Hematopoietic multipotent progenitor cell treated with erythropoietin and hydrocortisone succinate and interleukin-3 and kit ligand, for 6 days (in vitro differentiated cells): Measurements from ENCODE around the gene MAD1L1.

Experiments
- DNase-seq: peaks from one replicate; pipeline ENCODE4 v3.0.0-alpha.2; 2015

The MAD1L1 gene

GRCh38 chr7:1899951-1900762 lies 332.6 kb downstream of the MAD1L1 start:
- DNase-seq: no peak

GRCh38 chr7:1899196-1899595 lies 333.5 kb downstream of the MAD1L1 start:
- no peak for DNase-seq

GRCh38 chr7:1898628-1899185 lies 334.0 kb downstream of the MAD1L1 start:
- DNase-seq: no peak

- no peak for DNase-seq
Measured at GRCh38 chr7:1897861-1898627, 334.7 kb downstream of the MAD1L1 start.

- no peak for DNase-seq
Measured at GRCh38 chr7:1897076-1897860, 335.5 kb downstream of the MAD1L1 start.

- no peak for DNase-seq
Measured at GRCh38 chr7:1895664-1896515, 336.9 kb downstream of the MAD1L1 start.

- no peak for DNase-seq
Measured at GRCh38 chr7:1894906-1895663, 337.7 kb downstream of the MAD1L1 start.

- DNase-seq: no peak
Measured at GRCh38 chr7:1894313-1894900, 338.3 kb downstream of the MAD1L1 start.

- no peak for DNase-seq
Measured at GRCh38 chr7:1893451-1893850, 339.3 kb downstream of the MAD1L1 start.

- DNase-seq: no peak
Measured at GRCh38 chr7:1893036-1893435, 339.7 kb downstream of the MAD1L1 start.

GRCh38 chr7:1892011-1892965 lies 340.5 kb downstream of the MAD1L1 start:
- DNase-seq: no peak

GRCh38 chr7:1890289-1891235 lies 342.2 kb downstream of the MAD1L1 start:
- peak; percentile 58 for DNase-seq

- DNase-seq: peak; percentile 34
Measured at GRCh38 chr7:1889556-1890181, 343.1 kb downstream of the MAD1L1 start.

GRCh38 chr7:1889091-1889490 lies 343.7 kb downstream of the MAD1L1 start:
- DNase-seq: no peak

- DNase-seq: no peak
Measured at GRCh38 chr7:1888425-1888824, 344.3 kb downstream of the MAD1L1 start.

- DNase-seq: no peak
Measured at GRCh38 chr7:1887251-1887650, 345.5 kb downstream of the MAD1L1 start.

GRCh38 chr7:1886361-1887064 lies 346.2 kb downstream of the MAD1L1 start:
- no peak for DNase-seq
